Loucy (cell line): Measurements from ENCODE around the gene RPL39L.

ENCODE experiments used
- H2AFZ ChIP-seq: fragments of 200-600 bp; sonication (generic); 2 replicates; pipeline ENCODE4 v1.6.0; 2016; ENCODE audit warnings: antibody characterized with exemption, mild to moderate bottlenecking, low read length, moderate library complexity
- H3F3A ChIP-seq: fragments of 200-600 bp; 2 replicates; pipeline ENCODE4 v1.6.0; 2016; ENCODE audit warnings: antibody characterized with exemption, low read depth, mild to moderate bottlenecking
- H3K27me3 ChIP-seq: fragments of 200-600 bp; sonication (generic); 2 replicates; pipeline ENCODE4 v1.6.1; 2014; ENCODE audit warnings: low read length, mild to moderate bottlenecking; ENCODE audit not compliant: insufficient read depth, poor library complexity, severe bottlenecking
- H3K36me3 ChIP-seq: fragments of 200-600 bp; sonication (generic); 2 replicates; pipeline ENCODE4 v1.6.1; 2016; ENCODE audit warnings: low read length; ENCODE audit not compliant: insufficient read depth
- H3K4me1 ChIP-seq: fragments of 200-600 bp; sonication (generic); 2 replicates; pipeline ENCODE4 v1.5.1; 2014; ENCODE audit warnings: low read length, mild to moderate bottlenecking; ENCODE audit not compliant: insufficient read depth, poor library complexity, severe bottlenecking
- H3K4me2 ChIP-seq: fragments of 200-600 bp; sonication (generic); 2 replicates; pipeline ENCODE4 v1.6.0; 2014; ENCODE audit warnings: antibody characterized with exemption, low read length, low read depth, mild to moderate bottlenecking; ENCODE audit not compliant: poor library complexity, severe bottlenecking
- H3K4me3 ChIP-seq: fragments of 200-600 bp; sonication (generic); 2 replicates; pipeline ENCODE4 v1.5.1; 2014; ENCODE audit warnings: low read length, mild to moderate bottlenecking, mixed read lengths; ENCODE audit not compliant: poor library complexity, severe bottlenecking
- H3K79me2 ChIP-seq: fragments of 200-600 bp; sonication (generic); 2 replicates; pipeline ENCODE4 v1.6.1; 2014; ENCODE audit warnings: low read length; ENCODE audit not compliant: insufficient read depth
- H3K9ac ChIP-seq: fragments of 200-600 bp; sonication (generic); 2 replicates; pipeline ENCODE4 v1.6.0; 2014; ENCODE audit warnings: mild to moderate bottlenecking, low read depth, low read length, moderate library complexity; ENCODE audit not compliant: poor library complexity, severe bottlenecking
- H3K9me2 ChIP-seq: fragments of 200-600 bp; sonication (generic); replicated peaks from 2 replicates; pipeline ENCODE4 v1.6.1; 2016; ENCODE audit warnings: low read depth, low read length, mixed read lengths
- H3K9me3 ChIP-seq: fragments of 200-600 bp; sonication (generic); 2 replicates; pipeline ENCODE4 v1.6.1; 2014; ENCODE audit warnings: mild to moderate bottlenecking, antibody characterized with exemption, low read length, low read depth; ENCODE audit not compliant: insufficient read depth
- H4K20me1 ChIP-seq: fragments of 200-600 bp; sonication (generic); 2 replicates; pipeline ENCODE4 v1.6.0; 2014; ENCODE audit warnings: antibody characterized with exemption, low read length, mild to moderate bottlenecking; ENCODE audit not compliant: insufficient read depth, poor library complexity, severe bottlenecking
- EZH2phosphoT487 ChIP-seq: fragments of 200-600 bp; IDR thresholded peaks from 2 replicates; pipeline ENCODE4 v1.6.1; 2018; ENCODE audit warnings: antibody characterized with exemption, mild to moderate bottlenecking, moderate library complexity, borderline replicate concordance
- TF ChIP-seq, protein P1 (sequence below): fragments of 200-600 bp; sonication (generic); conservative IDR thresholded peaks from 2 replicates; pipeline ENCODE4 v1.5.1; 2014; ENCODE audit warnings: mild to moderate bottlenecking, antibody characterized with exemption, low read length

RPL39L gene

DNA sequence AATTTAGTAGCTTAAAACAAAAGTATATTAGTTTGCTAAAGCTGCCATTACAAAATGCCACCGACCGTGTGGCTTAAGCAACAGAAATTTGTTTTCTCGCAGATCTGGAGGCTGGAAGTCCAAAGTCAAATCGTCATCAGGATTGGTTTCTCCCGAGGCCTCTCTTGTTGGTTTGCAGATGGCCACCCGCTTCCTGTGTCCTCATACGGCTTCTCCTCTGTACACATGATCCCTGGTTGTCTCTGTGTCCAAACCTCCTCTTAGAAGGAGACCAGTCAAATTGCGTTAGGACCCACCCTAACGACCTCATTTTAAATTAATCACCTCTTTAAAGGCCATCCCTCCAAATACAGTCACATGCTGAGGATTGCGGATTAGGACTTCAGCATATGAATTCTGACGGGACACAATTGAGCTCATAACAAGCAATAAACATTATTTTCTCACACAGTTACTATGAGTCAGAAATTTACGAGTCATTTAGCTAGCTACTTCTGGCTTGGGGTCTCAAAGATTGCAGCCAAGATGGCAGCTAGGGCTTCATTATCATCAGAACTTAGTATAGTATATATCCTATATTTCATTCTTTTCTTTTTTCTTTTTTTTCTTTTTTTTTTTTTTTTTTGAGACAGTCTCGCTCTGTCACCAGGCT is 58.4 kb downstream of the RPL39L start:
- Histone ChIP-seq H3K36me3 (peaks cover 20% of the 10 kb centered on the region; the same call in 1 of the 2 replicates), H3K4me2 (no peak overlapping the region), H3K9me3 (no peaks in the 10 kb centered on the region), H3K4me1 (peaks cover 10% of the 10 kb centered on the region), H3K4me3 (no peak overlapping the region), H3K9me2 (no peaks in the 10 kb centered on the region), H3F3A (no peaks in the 10 kb centered on the region), H3K27me3 (no peaks in the 10 kb centered on the region), H2AFZ (no peak overlapping the region), H4K20me1 (no peaks in the 10 kb centered on the region), H3K79me2 (no peaks in the 10 kb centered on the region), H3K9ac (no peak overlapping the region)
- TF ChIP-seq, protein P1, sequence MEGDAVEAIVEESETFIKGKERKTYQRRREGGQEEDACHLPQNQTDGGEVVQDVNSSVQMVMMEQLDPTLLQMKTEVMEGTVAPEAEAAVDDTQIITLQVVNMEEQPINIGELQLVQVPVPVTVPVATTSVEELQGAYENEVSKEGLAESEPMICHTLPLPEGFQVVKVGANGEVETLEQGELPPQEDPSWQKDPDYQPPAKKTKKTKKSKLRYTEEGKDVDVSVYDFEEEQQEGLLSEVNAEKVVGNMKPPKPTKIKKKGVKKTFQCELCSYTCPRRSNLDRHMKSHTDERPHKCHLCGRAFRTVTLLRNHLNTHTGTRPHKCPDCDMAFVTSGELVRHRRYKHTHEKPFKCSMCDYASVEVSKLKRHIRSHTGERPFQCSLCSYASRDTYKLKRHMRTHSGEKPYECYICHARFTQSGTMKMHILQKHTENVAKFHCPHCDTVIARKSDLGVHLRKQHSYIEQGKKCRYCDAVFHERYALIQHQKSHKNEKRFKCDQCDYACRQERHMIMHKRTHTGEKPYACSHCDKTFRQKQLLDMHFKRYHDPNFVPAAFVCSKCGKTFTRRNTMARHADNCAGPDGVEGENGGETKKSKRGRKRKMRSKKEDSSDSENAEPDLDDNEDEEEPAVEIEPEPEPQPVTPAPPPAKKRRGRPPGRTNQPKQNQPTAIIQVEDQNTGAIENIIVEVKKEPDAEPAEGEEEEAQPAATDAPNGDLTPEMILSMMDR: no peak
- no peak for TF ChIP-seq EZH2phosphoT487

DNA sequence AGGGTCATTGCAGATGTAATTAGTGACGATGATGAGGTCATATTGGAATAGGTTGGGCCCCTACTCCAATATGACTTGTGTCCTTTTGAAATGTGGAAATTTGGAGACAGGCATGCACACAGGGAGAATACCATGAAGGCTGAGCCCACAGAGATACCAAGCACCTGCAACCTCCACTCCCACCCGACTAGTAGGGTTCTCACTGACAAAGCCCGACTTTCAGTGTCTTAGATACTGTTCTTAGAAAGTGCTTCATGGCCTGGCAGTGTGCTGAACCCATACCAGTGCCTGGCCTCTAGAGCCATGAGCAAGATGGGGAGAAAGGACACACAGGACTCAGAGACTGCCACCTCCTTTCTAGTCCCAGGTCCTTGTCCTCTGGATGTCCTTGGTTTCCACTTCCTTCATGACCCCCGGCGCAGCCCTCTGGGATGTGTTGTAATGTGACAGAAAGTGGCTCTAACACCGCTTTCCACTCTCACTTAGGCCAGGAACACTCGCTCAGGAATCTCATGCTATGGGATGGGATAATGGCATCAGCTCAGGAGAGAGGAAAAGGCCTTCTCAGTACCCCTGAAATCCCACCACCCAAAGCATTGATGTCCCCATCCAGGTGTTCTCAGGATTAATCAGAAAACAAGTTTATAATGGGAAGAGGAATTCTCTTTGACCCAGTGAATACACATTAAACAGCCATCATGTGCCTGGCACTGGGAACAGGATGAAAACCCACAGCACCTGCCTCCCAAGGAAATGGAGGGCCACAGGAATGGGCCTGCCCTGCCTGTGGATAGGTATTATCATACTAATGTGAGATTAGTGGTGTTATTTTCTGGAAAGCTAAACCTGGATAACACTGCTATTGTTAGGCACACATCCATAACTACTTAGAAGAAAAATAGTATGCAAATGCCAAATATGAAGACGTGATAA is 59.9 kb downstream of the RPL39L start:
- Histone ChIP-seq H3K79me2 (no peaks in the 10 kb centered on the region), H3K27me3 (no peaks in the 10 kb centered on the region), H3K9me3 (no peaks in the 10 kb centered on the region), H2AFZ (no peak overlapping the region), H3F3A (no peaks in the 10 kb centered on the region), H4K20me1 (no peaks in the 10 kb centered on the region), H3K4me2 (no peak overlapping the region), H3K4me1 (peaks cover 3% of the 10 kb centered on the region), H3K36me3 (peaks cover 34% of the 10 kb centered on the region; the same call in 1 of the 2 replicates), H3K4me3 (no peak overlapping the region), H3K9ac (no peak overlapping the region), H3K9me2 (no peaks in the 10 kb centered on the region)
- TF ChIP-seq, protein P1: no peak

DNA sequence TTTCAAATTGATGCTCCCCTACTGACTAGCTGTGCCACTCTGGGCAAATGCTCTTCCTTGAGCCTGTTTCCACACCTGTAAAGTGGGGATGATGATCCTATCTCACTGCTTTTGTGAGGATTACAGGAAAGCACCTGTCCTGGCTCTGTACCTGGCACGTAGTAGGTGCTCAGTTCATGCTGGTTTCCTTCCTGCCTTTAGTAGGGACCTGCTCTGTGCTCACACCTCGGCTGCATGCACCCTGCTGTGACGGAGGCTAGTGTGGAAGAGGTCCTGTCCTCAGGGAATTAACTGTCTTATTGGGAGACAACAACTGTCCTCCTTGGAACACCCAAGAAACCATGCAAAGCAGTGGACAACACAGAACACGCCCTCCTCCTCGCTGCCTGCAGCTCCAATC is 61.8 kb downstream of the RPL39L start:
- H3K27me3 ChIP-seq: no peaks in the 10 kb centered on the region
- no peak overlapping the region for H2AFZ ChIP-seq
- H4K20me1 ChIP-seq: no peaks in the 10 kb centered on the region
- H3K36me3 ChIP-seq: peaks cover 52% of the 10 kb centered on the region; the same call in 1 of the 2 replicates
- no peaks in the 10 kb centered on the region for H3K4me1 ChIP-seq
- H3K9me2 ChIP-seq: no peaks in the 10 kb centered on the region
- no peak overlapping the region for H3K9ac ChIP-seq
- no peaks in the 10 kb centered on the region for H3K79me2 ChIP-seq
- no peak for TF ChIP-seq EZH2phosphoT487
- TF ChIP-seq, protein P1: no peak
- H3K4me3 ChIP-seq: no peak overlapping the region
- no peak overlapping the region for H3K4me2 ChIP-seq
- H3F3A ChIP-seq: no peaks in the 10 kb centered on the region
- no peaks in the 10 kb centered on the region for H3K9me3 ChIP-seq
